ENCODE results near the gene JPT1.

The JPT1 gene, protein sequence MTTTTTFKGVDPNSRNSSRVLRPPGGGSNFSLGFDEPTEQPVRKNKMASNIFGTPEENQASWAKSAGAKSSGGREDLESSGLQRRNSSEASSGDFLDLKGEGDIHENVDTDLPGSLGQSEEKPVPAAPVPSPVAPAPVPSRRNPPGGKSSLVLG

DNA sequence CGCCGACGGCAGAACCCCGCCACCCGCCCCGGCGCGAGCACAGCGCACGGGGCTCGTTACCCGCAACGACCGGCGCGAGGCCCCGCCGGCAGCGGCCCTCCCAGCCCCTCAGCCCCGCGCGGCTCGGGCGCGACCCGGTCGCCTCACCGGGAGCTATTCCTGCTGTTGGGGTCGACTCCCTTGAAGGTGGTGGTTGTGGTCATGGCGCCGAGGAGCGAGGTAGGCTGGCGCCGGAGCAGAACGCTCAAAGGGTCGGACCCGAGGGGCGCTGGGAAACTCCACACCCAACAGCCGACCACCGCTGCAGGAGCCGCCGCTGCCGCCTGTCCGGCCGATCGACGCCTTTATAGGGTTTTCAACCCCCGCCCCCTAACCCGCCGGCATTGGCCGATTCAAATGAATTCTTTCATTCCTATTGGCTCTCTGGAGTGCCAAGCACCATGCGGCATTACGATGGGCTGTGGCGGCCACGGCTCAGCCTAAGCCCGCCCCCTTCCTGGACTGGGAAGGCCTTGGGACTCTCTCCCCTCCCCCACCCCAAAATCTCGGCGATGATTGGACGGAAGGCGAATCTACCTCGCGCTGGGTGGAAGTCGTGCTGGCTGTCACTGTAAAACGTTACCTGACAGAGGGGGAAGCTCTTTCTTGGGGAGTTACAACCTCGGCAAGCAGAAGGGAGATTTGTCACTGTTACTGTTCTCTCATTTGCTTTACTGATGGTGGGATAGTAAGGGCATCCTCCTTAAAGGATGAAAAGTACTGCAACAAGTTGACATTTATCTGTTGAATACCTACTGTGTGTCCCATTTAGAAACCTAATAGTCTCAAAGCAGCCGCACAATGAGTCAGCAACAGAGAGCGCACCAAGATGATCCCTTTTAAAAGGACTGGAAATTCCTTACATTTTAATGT, at the start of gene JPT1:
JPT1 (minus strand) TSS at position 318 of the 912 bp plus-strand sequence; CDS start at position 203, 115 bp downstream.
- H3K9me2 ChIP-seq (replicated peaks; ENCODE audit: control insufficient read depth, low read length) = no peaks in the 10 kb centered on the region
- no peaks in the 10 kb centered on the region for H3K9me3 ChIP-seq (ENCODE audit: control insufficient read depth, insufficient read depth, low read length)
- H3K4me2 ChIP-seq (ENCODE audit: low read length) = peak within 1 kb of the TSS; percentile 85
- H3K4me1 ChIP-seq (ENCODE audit: control insufficient read depth, low read length) = peaks cover 26% of the 10 kb centered on the region
- H3K27me3 ChIP-seq (ENCODE audit: control insufficient read depth, low read length) = no peaks in the 10 kb centered on the region
- peaks cover 41% of the 10 kb centered on the region for H3K36me3 ChIP-seq (ENCODE audit: control insufficient read depth, low read length)
- peaks cover 14% of the 10 kb centered on the region for H3F3A ChIP-seq (ENCODE audit: control insufficient read depth, insufficient read depth)
- TF ChIP-seq, protein P1, sequence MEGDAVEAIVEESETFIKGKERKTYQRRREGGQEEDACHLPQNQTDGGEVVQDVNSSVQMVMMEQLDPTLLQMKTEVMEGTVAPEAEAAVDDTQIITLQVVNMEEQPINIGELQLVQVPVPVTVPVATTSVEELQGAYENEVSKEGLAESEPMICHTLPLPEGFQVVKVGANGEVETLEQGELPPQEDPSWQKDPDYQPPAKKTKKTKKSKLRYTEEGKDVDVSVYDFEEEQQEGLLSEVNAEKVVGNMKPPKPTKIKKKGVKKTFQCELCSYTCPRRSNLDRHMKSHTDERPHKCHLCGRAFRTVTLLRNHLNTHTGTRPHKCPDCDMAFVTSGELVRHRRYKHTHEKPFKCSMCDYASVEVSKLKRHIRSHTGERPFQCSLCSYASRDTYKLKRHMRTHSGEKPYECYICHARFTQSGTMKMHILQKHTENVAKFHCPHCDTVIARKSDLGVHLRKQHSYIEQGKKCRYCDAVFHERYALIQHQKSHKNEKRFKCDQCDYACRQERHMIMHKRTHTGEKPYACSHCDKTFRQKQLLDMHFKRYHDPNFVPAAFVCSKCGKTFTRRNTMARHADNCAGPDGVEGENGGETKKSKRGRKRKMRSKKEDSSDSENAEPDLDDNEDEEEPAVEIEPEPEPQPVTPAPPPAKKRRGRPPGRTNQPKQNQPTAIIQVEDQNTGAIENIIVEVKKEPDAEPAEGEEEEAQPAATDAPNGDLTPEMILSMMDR (IDR thresholded peaks at IDR 0.05; ENCODE audit: low read depth, low read length, poor library complexity, severe bottlenecking) = no peak
- no peak for TF ChIP-seq EZH2phosphoT487 (IDR thresholded peaks at IDR 0.05; ENCODE audit: borderline replicate concordance, low read length)
- peak within 1 kb of the TSS; percentile 63 for H3K27ac ChIP-seq (ENCODE audit: low read depth, low read length)
- peak within 1 kb of the TSS; percentile 94 for H3K4me3 ChIP-seq (ENCODE audit: low read length)
- H4K20me1 ChIP-seq (ENCODE audit: control insufficient read depth, insufficient read depth, low read depth, low read length) = peaks cover 10% of the 10 kb centered on the region
- peaks cover 51% of the 10 kb centered on the region for H3K79me2 ChIP-seq (ENCODE audit: control insufficient read depth, low read length)

DNA sequence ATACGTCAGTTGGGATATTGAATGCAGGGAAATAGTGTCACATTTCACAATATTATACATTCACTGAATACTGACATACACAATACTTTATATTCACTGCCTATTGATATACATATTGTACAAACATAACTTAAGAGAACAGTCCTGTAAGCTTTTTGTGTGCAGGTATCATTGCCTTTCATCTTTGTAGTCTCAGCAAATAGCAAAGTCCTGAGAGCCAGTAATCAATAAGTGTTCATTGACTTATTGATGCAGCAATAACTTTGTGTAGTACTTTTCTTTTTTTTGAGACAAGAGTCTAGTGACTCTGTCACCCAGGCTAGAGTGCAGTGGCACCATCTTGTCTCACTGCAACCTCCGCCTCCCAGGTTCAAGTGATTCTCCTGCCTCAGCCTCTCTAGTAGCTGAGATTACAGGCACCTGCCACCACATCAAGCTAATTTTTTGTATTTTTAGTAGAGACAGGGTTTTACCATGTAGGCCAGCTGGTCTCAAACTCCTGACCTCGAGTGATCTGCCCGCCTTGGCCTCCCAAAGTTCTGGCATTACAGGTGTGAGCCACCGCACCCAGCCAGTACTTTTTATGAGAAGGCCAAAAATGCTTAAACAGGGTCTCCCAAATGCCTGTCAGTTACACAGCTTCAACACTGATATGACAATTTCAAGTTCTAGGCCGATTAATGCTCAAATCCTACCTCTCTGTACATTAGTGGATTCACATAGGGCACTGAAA, 45.7 kb upstream of the JPT1 start:
- no peaks in the 10 kb centered on the region for H3K36me3 ChIP-seq (ENCODE audit: control insufficient read depth, low read length)
- H3K79me2 ChIP-seq (ENCODE audit: control insufficient read depth, low read length) = peaks cover 11% of the 10 kb centered on the region
- no peaks in the 10 kb centered on the region for H3K27me3 ChIP-seq (ENCODE audit: control insufficient read depth, low read length)
- peaks cover 7% of the 10 kb centered on the region for H3K4me1 ChIP-seq (ENCODE audit: control insufficient read depth, low read length)
- no peaks in the 10 kb centered on the region for H3K9me2 ChIP-seq (replicated peaks; ENCODE audit: control insufficient read depth, low read length)
- no peak overlapping the region for H3K27ac ChIP-seq (ENCODE audit: low read depth, low read length)
- no peaks in the 10 kb centered on the region for H4K20me1 ChIP-seq (ENCODE audit: control insufficient read depth, insufficient read depth, low read depth, low read length)
- no peak overlapping the region for H3K4me2 ChIP-seq (ENCODE audit: low read length)
- no peak overlapping the region for H3K4me3 ChIP-seq (ENCODE audit: low read length)
- peaks cover 2% of the 10 kb centered on the region; the same call in 1 of the 2 replicates for H3F3A ChIP-seq (ENCODE audit: control insufficient read depth, insufficient read depth)
- no peaks in the 10 kb centered on the region for H3K9me3 ChIP-seq (ENCODE audit: control insufficient read depth, insufficient read depth, low read length)
- no peak for TF ChIP-seq EZH2phosphoT487 (IDR thresholded peaks at IDR 0.05; ENCODE audit: borderline replicate concordance, low read length)
- TF ChIP-seq, protein P1 (IDR thresholded peaks at IDR 0.05; ENCODE audit: low read depth, low read length, poor library complexity, severe bottlenecking) = no peak

DNA sequence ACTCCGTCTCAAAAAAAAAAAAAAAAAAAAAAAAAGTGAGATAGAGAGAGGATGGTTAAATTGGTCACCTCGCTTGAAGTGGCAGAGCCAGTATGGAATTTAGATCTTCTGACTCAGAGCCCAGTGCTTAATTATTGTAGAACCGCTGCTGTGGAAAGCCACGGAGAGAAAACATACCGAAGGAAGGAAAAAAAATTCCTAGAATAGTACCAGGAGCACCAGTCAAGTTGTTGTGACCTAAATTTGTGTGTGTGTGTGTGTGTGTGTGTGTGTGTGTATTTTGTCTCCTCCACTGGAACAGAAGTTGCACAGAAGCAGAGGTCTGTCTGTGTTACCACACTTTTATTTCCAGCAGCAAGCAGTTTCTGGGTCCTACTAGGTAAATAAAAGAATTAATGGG, 40.6 kb upstream of the JPT1 start:
- H3F3A ChIP-seq (ENCODE audit: control insufficient read depth, insufficient read depth) = no peaks in the 10 kb centered on the region
- TF ChIP-seq, protein P1 (IDR thresholded peaks at IDR 0.05; ENCODE audit: low read depth, low read length, poor library complexity, severe bottlenecking) = no peak
- no peak for TF ChIP-seq EZH2phosphoT487 (IDR thresholded peaks at IDR 0.05; ENCODE audit: borderline replicate concordance, low read length)
- H3K9me3 ChIP-seq (ENCODE audit: control insufficient read depth, insufficient read depth, low read length) = no peaks in the 10 kb centered on the region
- no peaks in the 10 kb centered on the region for H3K27me3 ChIP-seq (ENCODE audit: control insufficient read depth, low read length)
- no peaks in the 10 kb centered on the region for H3K4me1 ChIP-seq (ENCODE audit: control insufficient read depth, low read length)
- no peaks in the 10 kb centered on the region for H4K20me1 ChIP-seq (ENCODE audit: control insufficient read depth, insufficient read depth, low read depth, low read length)
- H3K4me2 ChIP-seq (ENCODE audit: low read length) = no peak overlapping the region
- H3K79me2 ChIP-seq (ENCODE audit: control insufficient read depth, low read length) = no peaks in the 10 kb centered on the region
- no peaks in the 10 kb centered on the region for H3K9me2 ChIP-seq (replicated peaks; ENCODE audit: control insufficient read depth, low read length)
- H3K36me3 ChIP-seq (ENCODE audit: control insufficient read depth, low read length) = no peaks in the 10 kb centered on the region
- no peak overlapping the region for H3K4me3 ChIP-seq (ENCODE audit: low read length)
- no peak overlapping the region for H3K27ac ChIP-seq (ENCODE audit: low read depth, low read length)
